Spleen (tissue), 7 donors: Measurements from ENCODE around the gene NPDC1.
A peak's percentile ranks its signal among the peaks of the same experiment; 100 is the strongest.

Source experiments
- POLR2A ChIP-seq, 3 donors: fragments of 450-650 bp; IDR thresholded peaks; one replicate each; pipeline ENCODE4 v1.5.1; 2017; ENCODE audit warnings: antibody characterized with exemption in 3 of 3, mild to moderate bottlenecking in 1 of 3
- POLR2AphosphoS5 ChIP-seq, 3 donors: sonication (generic); formaldehyde crosslinking; IDR thresholded peaks; one replicate each; pipeline ENCODE4 v1.5.1; 2017; ENCODE audit warnings: antibody characterized with exemption in 3 of 3
- TF ChIP-seq, protein P1 (sequence below), 11 experiments: fragments of 200-600 bp in 7 of 11; fragments of 450-650 bp in 4 of 11; sonication (generic) in 4 of 11; IDR thresholded peaks in 8 of 11; conservative IDR thresholded peaks in 3 of 11; 1 replicate in 7 of 11; 2 replicates in 4 of 11; pipeline versions ENCODE4 v1.4.0 to v1.8.0; 2016 to 2021; ENCODE audit warnings: antibody characterized with exemption in 11 of 11, inconsistent platforms in 4 of 11, mild to moderate bottlenecking in 1 of 11
- donor health status: DM: no; HTN: no; CAD: no; lungs with moderate emphysema.
- donor health status: DM: no; HTN: no; CAD: no.
- donor health status: DM: no; HTN: no; CAD: no.

DNA sequence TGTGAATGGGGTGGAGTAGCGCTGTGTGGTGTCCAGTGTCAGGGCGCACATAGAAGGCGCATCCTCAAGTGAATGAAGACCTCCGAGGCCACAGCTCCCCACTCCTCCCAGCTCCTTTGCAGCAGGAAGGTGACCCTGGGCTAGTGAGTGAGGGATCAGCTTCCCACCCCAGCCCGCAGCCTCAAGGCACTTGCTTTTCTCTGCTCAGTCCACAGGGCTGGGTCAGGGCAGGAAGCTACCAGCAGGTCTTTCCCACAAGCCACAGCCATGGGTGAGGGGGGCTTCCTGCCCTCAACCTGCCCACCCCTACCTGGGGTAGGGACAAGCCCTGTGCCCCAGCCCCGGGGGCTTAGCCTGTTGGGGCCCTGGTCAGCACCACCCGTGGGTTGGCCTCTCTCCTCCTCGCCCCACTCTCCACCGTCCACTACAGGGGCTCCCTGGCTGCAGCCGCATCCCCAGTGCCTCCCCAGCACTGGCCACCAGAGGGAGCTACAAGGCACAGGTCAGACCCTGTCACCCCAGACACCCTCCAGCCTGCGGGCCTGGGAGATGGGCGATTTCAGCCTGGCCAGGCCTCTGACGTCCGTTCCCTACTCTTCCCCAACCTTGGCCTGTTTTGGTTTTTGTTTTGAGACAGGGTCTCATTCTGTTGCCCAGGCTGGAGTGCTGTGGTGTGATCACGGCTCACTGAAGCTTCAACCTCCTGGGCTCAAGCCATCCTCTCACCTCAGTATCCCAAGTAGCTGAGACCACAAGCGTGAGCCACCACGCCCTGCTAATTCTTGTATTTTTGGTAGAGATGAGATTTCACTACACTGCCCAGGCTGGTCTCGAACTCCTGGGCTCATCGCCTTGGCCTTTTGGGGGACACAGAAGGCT, 16.7 kb downstream of the NPDC1 start:
- TF ChIP-seq POLR2A (IDR thresholded peaks at IDR 0.05): no peak
- TF ChIP-seq, protein P1, sequence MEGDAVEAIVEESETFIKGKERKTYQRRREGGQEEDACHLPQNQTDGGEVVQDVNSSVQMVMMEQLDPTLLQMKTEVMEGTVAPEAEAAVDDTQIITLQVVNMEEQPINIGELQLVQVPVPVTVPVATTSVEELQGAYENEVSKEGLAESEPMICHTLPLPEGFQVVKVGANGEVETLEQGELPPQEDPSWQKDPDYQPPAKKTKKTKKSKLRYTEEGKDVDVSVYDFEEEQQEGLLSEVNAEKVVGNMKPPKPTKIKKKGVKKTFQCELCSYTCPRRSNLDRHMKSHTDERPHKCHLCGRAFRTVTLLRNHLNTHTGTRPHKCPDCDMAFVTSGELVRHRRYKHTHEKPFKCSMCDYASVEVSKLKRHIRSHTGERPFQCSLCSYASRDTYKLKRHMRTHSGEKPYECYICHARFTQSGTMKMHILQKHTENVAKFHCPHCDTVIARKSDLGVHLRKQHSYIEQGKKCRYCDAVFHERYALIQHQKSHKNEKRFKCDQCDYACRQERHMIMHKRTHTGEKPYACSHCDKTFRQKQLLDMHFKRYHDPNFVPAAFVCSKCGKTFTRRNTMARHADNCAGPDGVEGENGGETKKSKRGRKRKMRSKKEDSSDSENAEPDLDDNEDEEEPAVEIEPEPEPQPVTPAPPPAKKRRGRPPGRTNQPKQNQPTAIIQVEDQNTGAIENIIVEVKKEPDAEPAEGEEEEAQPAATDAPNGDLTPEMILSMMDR (IDR thresholded peaks at IDR 0.05 in 8 of 11, conservative IDR thresholded peaks at IDR 0.05 in 3 of 11): peak; percentile 78 to 96 (median 92)
- peak; percentile 40 to 66 (median 55) for TF ChIP-seq POLR2AphosphoS5 (IDR thresholded peaks at IDR 0.05)
